HG02840 (cell line): ENCODE results near the gene FXYD7.
"Not testable (repeated sequence)": the region's sequence is repeated elsewhere in the genome, so short reads cannot be mapped to it uniquely, and the experiment has no call there.

Experiments
- ATAC-seq: cut with Tn5 transposase; IDR thresholded peaks from one replicate; pipeline ENCODE4 v1.9.1; 2021; ENCODE audit warnings: mild to moderate bottlenecking, moderate library complexity, moderate number of reproducible peaks; ENCODE audit not compliant: unreplicated experiment, low FRiP score

Gene FXYD7

GRCh38 chr19:35194012-35194984 is 51.2 kb downstream of the FXYD7 start:
- no peak for ATAC-seq

DNA sequence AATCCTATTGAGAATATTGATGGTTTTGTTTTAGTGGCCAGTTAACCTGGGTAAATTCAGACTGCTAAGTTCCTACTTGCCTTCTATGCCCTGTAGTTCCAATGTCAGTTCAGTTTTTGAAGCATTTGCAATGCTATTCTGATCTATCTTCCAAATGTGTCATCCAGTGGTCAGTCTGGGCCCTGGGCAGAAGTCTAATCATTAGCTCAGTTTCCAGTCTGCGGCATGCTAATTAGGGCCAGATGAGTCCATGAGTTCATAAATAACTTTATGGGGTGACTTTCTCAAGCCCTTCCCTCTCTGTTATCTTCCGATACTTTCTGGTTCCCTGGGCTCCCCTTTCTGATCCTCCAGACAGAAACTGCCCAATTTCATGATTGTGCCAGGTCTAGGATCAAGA is 52.8 kb downstream of the FXYD7 start:
- ATAC-seq = no peak

GRCh38 chr19:35196861-35197260 is 53.8 kb downstream of the FXYD7 start:
- not testable (repeated sequence) for ATAC-seq

- ATAC-seq = no peak
These were observed 56.4 kb downstream of the FXYD7 start for GRCh38 chr19:35199481-35199880.

- ATAC-seq = no peak
These were observed 60.0 kb downstream of the FXYD7 start for GRCh38 chr19:35202722-35203688.
